HG02970 (cell line): ENCODE data around the gene STRIP2.

Experiments used
- ATAC-seq: cut with Tn5 transposase; IDR thresholded peaks from one replicate; pipeline ENCODE4 v1.9.1; 2021; ENCODE audit warnings: mild to moderate bottlenecking, moderate library complexity, moderate number of reproducible peaks; ENCODE audit not compliant: unreplicated experiment, low FRiP score

Gene STRIP2

DNA sequence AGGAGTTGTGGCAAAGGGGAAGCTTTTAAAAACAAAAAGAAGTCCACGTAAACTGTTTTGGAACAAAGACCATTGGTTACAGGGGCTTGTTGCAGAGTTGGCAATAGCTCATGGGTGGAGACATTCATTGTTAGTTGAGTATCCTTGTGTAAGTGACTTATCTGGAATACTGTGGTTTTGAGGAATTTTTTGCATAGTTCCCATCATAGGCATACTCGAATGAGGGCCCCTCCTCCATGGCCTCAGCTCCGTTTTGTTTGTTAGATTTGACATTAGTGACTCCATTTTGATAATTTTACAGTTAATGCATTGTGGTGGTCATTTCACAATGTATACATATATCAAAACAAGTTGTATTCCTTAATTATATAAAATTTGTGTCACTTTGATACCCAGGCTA, 55.3 kb downstream of the STRIP2 start:
- ATAC-seq, result no peak

DNA sequence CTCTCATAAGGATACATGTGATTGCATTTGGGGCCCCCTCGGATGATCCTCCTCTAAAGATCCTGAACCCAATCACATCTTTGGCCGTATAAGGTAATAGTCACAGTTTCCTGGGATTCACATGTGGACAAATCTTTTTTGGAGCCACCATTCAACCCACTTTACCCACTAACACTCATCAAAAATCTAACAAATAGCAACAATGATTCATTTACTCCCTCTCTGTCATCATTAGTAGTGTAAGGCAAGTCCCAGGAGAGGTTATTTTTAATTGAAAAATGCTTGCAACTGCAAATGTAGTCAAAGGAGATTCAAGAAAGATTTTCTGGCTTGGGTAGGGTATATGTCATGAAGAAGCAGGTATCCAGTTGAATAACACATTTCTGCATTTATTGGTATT, 58.2 kb downstream of the STRIP2 start:
- no peak for ATAC-seq

DNA sequence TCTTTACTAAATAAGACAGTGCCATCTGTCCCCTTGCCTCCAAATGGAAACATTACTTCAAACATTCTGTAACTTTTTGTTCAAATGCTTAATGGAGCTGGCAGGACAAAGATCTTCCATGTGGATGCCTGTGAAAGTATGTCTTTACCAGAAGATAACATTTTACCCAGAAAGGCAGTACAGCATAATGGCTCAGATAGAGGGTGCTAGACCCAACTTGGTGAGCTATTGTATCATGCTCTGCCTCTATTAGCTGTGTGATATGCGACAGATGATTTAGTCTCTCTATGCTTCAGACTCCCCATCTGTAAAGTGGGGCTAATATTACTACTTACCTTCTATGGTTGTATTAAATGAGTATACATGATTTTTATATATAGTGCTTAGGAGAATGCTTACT, 59.3 kb downstream of the STRIP2 start:
- ATAC-seq, result no peak

DNA sequence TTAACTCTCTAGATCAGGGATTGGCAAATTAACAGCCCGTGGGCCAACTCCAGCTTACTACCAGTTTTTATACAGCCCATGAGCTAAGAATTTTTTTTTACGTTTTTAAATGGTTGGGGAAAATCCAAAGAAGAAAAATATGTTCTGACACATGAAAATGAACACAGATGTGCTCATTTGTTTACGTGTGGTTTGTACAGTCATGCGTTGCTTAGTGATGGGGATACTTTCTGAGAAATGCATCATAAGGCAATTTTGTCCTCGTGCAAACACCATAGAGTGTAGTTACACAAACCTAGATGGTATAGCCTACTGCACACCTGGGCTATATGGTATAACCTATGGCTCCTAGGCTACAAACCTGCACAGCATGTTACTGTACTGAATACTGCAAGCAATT, 59.8 kb downstream of the STRIP2 start:
- no peak for ATAC-seq

DNA sequence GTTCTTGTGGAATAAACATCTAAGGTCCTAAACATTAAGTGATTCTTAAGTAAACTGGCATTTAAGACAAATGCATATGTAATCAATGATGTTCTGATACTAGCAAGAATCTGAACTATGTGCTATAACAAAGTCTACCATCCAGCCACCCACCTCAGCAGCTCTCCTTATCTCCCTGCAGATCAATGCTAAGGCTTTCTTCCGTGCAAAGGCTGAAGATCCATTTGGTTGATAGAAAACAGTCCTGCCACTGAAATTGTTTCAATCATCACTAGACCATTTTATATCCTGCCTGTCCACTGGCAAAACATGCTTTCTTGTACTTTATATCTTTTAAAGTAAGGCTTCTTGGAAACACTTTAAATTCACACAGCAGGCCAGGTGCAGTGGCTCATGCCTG, 61.8 kb downstream of the STRIP2 start:
- ATAC-seq, result no peak

DNA sequence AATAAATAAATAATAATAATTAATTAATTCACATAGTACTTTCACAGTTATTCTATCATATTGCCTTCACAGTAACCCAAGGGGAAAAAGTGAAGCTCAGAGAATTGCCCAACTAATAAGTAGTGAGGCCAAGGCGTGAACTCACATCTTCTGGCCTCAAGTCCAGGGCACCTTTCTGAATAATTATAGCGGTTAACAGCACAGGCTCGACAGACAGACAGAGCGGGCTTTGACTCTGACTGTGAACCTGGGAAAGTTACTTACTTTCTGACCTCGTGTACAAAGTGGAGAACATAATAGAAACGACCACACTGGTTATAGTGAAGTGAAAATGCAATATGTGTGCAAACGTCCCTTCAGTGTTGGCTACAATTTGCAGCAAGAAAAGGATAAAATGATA, 62.4 kb downstream of the STRIP2 start:
- ATAC-seq, result no peak

DNA sequence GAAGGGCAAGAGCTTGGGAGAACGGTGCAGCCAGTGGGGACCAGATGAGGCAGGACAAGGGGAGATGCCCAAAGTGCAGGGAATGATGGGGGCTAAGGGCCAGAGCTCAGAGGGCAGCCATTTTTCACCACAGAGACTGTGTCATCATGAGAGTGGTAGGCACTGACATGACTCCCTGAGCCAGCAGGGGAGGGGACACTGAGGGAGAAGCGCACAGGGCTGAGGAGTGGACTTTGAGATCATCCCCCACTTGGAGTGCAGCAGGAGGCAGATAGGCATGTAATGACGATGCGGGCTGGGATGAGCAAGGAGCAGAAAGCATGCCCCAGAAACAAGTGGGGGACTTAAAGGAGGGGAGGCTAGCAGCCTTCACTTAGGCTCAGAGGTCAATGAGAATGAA, 62.9 kb downstream of the STRIP2 start:
- ATAC-seq, result no peak

DNA sequence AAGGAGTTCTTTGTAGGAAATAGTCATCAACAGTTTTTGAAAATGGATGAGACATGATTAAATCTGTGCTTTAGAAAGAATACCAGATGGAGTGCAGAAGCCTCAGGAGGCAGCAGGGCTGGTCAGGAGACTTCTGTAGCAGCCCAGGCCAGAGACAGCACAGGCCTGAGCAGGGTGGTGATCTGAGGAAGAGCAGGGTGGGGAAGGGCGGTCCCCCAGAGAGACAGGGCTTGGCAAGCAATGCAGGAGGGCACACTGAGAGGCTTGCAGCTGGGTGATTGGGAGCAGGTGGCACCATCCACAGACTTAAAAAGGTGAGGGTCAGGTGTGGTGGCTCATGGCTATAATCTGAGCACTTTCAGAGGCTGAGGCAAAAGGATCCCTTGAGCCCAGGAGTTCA, 63.8 kb downstream of the STRIP2 start:
- no peak for ATAC-seq

DNA sequence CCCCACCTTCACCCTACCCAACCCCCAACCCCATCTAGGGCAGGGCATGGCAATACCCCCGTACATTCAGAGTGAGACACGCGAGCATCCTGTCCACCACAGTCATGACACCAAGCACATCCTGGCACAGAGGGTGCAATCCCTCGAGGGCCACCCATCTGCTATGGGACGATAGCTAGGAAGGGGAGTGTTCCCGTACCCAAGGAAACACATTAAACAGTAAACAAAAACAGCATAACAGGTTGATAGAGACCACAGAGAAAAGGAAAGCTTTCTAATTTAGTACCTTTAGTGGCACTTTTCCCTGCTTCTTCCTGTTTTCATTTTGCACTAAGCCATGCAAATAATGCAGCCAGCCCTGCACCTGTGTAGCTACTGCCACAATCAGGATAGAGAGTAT, 65.8 kb downstream of the STRIP2 start:
- no peak for ATAC-seq

DNA sequence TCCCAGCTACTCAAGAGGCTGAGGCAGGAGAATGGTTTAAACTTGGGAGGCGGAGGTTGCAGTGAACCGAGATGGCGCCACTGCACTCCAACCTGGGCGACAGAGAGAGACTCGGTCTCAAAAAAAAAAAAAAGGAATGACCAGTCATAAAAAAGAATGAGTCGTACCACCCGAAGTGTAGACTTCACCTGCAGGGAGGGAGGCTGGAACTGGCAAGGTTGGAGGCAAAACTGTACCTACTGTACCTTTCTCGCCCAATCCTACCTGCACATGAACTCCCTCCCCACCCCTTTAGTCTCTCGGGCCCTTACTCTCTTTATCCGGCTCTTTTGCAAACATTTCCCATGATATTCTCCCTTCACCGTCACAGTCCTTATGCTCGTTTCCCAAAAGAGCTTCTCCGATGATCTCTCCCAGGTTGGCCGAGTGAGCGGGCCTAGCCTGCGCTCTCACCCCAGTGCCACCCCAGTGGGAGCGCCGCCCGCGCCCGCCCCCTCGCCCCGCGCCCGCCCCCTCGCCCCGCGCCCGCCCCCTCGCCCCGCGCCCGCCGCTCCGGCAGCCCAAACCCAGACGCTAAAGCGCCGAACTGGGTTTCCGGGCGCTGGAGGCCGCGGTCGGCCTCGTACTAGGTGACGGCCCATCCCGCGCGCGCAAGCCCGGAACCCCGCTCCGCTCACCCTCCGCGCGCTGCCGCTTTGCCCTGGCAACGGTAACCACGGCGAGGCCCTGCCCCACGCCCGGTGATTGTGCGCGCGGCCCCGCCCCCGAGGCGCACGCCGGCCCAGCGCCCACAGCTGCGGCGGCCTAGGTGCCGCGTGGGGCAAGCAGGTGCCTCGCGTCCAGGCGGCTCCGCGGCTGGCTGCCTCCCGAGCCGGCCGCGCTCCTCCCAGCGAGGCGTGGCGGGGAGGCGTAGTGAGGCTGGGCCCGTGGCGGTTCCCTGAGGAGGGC, 67.8 kb downstream of the STRIP2 start, which contains the start of gene SMKR1:
Gene SMKR1 (plus strand): TSS at position 772 of the 948 bp plus-strand sequence. CDS start 294 bp downstream, outside the sequence.
- peak; percentile 81 for ATAC-seq

DNA sequence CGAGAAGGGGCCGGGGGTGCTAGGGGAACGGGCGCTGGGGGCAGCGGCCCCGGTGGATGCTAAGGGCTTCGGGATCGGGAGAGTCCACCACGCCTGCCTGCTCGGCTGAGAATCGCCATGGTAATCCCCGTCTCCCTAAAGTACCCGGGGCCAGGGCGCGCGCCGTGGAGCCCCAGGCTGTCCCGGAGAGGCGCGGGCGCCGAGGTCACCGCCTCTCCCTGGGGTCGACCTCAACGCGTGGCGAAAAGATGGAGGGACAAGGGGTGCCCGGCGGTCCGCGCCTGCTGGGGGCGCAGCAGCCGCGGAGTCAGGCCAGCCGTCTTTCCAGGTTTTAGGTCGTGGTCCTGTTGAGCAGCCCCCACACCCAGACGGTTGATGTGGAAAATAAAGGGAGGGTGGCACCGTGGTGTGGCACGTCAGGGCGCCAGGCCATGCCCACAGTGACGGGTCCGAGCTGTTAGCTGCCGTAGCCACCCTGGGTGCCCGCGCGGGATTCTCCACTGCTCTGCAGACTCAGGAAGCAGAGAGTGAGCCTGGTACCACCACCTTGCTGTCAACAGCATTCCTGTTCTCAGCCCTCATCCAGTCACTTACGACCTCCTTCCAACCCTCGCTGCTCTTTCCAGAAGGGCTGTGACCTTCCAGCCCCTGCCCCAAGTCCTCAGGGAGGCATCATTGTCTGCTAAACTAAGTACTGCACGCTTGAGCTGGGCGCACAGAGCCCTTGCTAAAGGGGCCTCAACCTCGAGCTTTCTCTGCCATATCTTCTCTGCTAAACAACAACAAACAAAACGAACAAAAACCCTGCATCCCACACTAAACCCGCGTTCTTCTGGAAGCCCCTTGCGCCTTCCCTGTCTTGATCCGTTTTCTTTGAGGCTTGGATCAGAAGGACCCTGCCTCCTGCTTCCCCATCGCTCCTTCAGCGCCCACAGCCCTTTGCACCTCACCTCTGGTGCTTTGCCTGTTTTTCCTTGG, 68.8 kb downstream of the STRIP2 start:
- ATAC-seq, result no peak

DNA sequence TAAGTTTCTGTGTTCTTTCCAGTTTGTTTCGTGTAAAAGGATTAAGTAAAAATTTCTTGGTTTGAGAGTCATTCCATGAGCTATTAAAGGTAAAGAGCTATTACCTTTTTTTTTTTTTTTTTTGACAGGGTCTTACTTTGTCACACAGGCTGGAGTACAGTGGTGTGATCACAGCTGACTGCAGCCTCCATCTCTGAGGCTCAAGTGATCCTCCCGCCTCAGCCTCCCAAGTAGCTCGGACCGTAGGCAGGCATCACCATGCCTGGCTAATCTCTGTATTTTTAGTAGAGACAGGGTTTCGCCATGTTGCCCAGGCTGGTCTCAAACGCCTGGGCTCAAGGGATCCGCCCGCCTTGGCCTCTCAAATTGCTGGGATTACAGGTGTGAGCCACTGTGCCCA, 69.5 kb downstream of the STRIP2 start:
- ATAC-seq, result no peak

DNA sequence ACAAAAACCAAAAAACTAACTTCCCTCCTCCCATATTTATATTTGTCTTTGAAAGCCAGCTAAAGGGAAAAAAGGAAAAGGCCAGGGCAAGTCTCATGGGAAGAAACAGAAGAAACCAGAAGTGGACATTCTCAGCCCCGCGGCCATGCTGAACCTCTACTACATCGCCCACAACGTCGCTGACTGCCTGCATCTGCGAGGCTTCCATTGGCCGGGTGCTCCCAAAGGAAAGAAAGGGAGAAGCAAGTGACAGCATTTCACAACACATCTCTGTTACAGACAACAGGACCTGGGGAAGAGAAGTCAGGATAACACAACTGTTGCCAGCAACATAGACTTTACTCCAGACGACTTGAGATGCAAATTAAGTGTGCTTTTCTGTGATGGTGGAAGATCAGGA, 78.0 kb downstream of the STRIP2 start:
- ATAC-seq, result no peak

DNA sequence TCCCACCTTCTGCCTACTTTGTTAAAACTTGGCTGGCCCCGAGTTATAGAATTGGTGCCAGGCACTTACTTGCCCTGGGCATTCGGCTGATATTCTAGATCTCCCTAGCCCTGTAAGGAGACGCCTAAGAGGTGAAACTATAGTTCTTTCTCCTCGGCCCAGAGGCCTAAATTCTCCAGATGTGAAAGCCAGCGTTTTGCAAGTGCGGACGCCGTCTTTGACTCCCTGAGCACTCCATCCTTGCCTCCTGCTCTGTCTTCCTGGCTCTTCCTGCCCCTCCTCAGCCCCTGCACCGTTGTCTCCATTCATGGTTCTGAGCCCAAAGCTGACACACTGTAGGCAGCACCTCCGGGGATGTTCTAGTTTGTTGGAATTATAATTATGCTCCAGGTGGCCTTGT, 79.3 kb downstream of the STRIP2 start:
- ATAC-seq, result no peak

DNA sequence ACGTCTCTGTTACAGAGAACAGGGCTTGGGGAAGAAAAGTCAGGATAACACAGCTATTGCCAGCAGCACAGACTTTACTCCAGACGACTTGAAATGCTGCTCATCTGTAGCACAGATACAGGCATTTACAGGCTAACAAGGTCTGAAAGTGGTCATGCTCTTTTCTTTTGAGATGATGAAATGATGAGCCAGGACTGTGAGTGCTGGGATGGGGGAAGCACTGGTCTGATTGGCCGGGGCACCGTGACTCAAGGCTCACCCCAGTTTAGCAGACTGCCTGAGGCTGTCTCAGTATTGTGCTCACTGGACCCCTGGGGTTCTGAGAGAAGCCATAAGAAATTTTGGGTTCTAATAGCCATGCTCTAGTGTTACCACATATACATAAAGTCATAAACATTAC, 80.5 kb downstream of the STRIP2 start:
- no peak for ATAC-seq

DNA sequence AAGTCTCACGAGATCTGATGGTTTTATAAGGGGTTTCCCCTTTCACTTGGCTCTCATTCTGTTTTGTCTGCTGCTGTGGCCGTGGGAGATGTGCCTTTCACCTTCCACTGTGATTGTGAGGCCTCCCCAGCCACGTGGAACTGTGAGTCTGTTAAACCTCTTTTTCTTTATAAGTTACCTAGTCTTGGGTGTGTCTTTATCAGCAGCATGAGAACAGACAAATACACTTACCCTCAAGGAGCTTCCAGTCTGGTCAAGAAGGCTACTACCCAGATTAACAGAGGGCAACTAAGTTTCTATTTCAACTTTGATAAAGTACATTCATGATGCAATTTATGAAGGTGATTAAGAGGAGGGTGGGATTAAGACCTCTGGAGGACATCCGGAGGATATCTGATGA, 81.1 kb downstream of the STRIP2 start:
- ATAC-seq, result no peak

DNA sequence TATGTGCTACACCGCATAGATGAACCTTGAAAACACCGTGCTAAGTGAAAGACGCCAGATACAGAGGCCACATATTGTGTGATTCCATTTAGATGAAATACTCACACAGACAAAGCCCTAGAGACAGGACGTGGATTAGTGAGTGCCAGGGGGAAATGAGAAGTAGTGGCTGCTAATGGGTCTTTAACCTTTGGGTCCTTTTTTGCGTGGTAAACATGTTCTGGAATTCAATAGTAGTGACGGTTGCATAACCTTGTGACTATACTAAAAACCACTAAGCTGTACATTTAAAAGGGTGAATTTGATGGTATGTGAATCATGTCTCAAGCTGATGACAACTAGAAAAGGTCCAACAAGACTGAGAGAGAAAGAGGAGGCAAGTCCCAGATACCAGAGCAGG, 83.7 kb downstream of the STRIP2 start:
- ATAC-seq, result no peak

DNA sequence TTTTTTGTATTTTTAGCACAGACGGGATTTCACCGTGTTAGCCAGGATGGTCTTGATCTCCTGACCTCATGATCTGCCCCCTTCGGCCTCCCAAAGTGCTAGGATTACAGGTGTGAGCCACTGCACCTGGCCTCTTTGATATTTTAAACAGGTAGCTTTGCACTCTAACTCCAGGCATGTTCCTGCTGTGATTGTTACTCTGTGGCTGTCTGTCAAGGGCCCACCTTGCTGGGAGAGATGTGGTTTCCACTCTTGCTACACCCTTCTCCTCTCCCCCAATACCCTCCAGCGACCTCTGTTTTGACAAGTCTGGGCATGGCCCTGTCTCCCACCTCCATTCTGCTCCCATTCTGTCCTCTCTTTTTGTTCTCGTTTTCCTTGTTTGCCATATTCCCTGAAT, 85.2 kb downstream of the STRIP2 start:
- no peak for ATAC-seq

DNA sequence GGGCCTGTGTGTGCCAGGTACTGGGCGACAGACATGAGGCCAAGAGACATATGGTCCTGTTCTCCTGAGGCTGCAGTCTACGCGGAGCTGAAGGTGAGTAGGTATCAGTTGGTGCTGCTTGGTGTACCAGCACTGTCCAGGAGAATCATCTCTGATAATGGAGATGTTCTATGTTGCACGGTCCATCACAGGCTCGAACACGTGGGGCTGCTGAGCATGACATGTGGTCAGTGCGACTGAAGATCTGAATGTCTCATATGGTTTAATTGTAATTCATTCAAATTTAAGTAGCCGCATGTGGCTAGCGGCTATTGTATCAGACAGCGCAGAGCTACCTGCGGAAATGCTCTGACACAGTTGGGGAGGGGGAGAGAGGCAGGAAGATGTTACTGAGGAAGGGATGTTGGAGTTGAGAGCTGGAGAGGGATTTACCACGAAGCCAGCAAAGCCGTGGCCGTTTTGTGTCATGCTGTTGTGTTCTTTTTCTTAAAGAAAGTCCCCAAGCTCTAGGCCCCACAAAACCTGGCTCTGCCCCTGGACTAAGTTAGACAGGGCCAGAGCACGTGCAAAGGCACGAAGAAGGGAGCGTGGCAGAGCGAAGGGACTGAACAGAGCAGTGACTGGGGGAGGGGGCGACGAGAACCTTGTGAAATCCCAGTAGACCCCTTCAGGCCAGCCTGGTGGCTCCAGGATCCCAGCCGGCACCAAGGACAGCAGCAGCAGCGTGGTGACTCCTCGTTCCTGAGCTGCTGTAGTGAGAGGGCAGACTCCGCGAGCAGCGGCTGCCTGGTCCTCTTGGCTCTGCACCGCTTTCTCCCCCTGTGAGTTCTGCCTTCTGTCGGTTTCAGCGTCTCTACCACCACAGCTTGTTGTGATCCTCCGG, 88.1 kb downstream of the STRIP2 start:
- no peak for ATAC-seq

DNA sequence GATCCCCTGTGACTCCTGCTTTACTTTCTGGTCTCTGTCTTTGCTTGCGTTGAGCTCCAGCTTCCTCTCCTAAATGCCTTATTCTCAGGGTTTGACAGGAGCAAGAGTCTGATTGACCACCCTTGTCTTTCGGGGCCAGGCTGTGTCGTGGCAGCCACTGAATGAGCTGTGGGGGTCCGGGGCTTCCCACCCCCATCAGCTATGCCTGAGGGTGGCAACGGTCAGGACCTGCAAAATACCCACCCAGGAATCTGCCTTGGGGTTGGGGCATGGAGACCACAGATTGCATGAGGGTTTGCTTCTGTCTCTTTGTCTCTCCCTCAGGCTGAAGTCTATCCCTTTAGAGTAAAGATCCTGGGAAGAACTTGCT, 88.7 kb downstream of the STRIP2 start:
- no peak for ATAC-seq
